GM12891 (cell line): ENCODE data around the gene EEF1B2.

Source experiments
- POLR2A ChIP-seq: IDR thresholded peaks from 2 replicates; pipeline ENCODE4 v1.6.1; 2011; ENCODE audit warnings: low read depth, low read length, control low read depth
- POLR2AphosphoS5 ChIP-seq: IDR thresholded peaks from 2 replicates; pipeline ENCODE4 v1.6.1; 2011; ENCODE audit warnings: low read depth, low read length, control low read depth
- SPI1 ChIP-seq: IDR thresholded peaks from 2 replicates; pipeline ENCODE4 v1.6.1; 2011; ENCODE audit warnings: low read depth, low read length, control low read depth
- TAF1 ChIP-seq: IDR thresholded peaks from 2 replicates; pipeline ENCODE4 v1.6.1; 2011; ENCODE audit warnings: low read depth, low read length, control low read depth

GRCh38 chr2:206192157-206192556, 32.5 kb downstream of the EEF1B2 start:
- TF ChIP-seq POLR2AphosphoS5 (no peak), POLR2A (no peak), TAF1 (no peak), SPI1 (no peak)
